HepG2 (cell line): Measurements from ENCODE around the gene NR1I2. TPM values are rescaled to one million over a fixed set of nuclear protein-coding genes. Genes with fewer than 3 reads are reported as not detected.
A peak's percentile ranks its signal among the peaks of the same experiment; 100 is the strongest.

ENCODE experiments used
- ATAC-seq: fragments of 200-7000 bp; cut with Tn5 transposase; 3 replicates; pipeline ENCODE4 v1.9.1; 2020; ENCODE audit warnings: mild to moderate bottlenecking, moderate library complexity
- BruUV-seq: library from RNA; stranded (reverse); fragments of 400-500 nt; replicated peaks from 2 replicates; lab custom pipeline; 2021; lab: Mats Ljungman, UMichigan
- CTCF ChIA-PET: fragments of 300-600 bp; formaldehyde crosslinking; extraction: SDS; loops from one replicate; lab custom pipeline; 2021; ENCODE audit warnings: low total read pairs, inconsistent platforms, low intra/inter-chr PET ratio; lab: Yijun Ruan, JAX
- POLR2A ChIA-PET: fragments of 350-600 bp; sonication (Branson Sonifier 250); formaldehyde crosslinking; loops from one replicate; lab custom pipeline; 2020; ENCODE audit warnings: antibody characterized with exemption, inconsistent platforms; lab: Yijun Ruan, JAX
- DNase-seq: peaks from one replicate; pipeline ENCODE4 v3.0.0-alpha.2; 2015; ENCODE audit warnings: low spot score
- FAIRE-seq: peaks from 3 replicates; lab custom pipeline; 2011; peaks lifted over from hg19 to GRCh38; lab: Jason Lieb, UNC
- H2AFZ ChIP-seq: one replicate; pipeline ENCODE4 v1.6.1; 2011; ENCODE audit warnings: low read length, inconsistent platforms
- H3K27ac ChIP-seq: fragments of 300-600 bp; 3 replicates; pipeline ENCODE4 v1.8.0; 2011; ENCODE audit warnings: mixed run types, mild to moderate bottlenecking, mixed read lengths, low read length, inconsistent platforms; ENCODE audit not compliant: insufficient read depth; ENCODE audit errors: extremely low read length
- H3K27me3 ChIP-seq, 2 experiments: fragments of 200-600 bp in 1 of 2; 2 replicates in 1 of 2; 3 replicates in 1 of 2; pipeline versions ENCODE4 v1.6.0 to v1.8.0; 2011; ENCODE audit warnings: low read length in 2 of 2, mild to moderate bottlenecking in 2 of 2, moderate library complexity in 2 of 2, inconsistent platforms in 1 of 2; ENCODE audit not compliant: insufficient read depth in 2 of 2, control insufficient read depth in 1 of 2
- H3K36me3 ChIP-seq, 2 experiments: fragments of 200-600 bp in 1 of 2; replicated peaks in 1 of 2; 2 replicates in 1 of 2; 3 replicates in 1 of 2; pipeline versions ENCODE4 v1.5.1 to v1.8.0; 2011; ENCODE audit warnings: low read length in 2 of 2, inconsistent platforms in 1 of 2; ENCODE audit not compliant: insufficient read depth in 2 of 2, control insufficient read depth in 1 of 2
- H3K4me1 ChIP-seq: 2 replicates; pipeline ENCODE4 v1.5.1; 2012; ENCODE audit warnings: low read length, inconsistent platforms; ENCODE audit not compliant: insufficient read depth
- H3K4me2 ChIP-seq: 2 replicates; pipeline ENCODE4 v1.6.0; 2011; ENCODE audit warnings: low read depth, low read length, inconsistent platforms
- H3K4me3 ChIP-seq, 3 experiments: fragments of 200-600 bp in 1 of 3; sonication (generic), shearing (Covaris generic) in 1 of 3; replicated peaks in 1 of 3; 2 replicates each; pipeline ENCODE4 v1.5.1; 2011 to 2016; ENCODE audit warnings: low read length in 3 of 3, inconsistent platforms in 2 of 3, low read depth in 2 of 3, mild to moderate bottlenecking in 2 of 3, control low read depth in 1 of 3, mixed read lengths in 1 of 3; ENCODE audit not compliant: insufficient read depth in 1 of 3
- H3K79me2 ChIP-seq: one replicate; pipeline ENCODE4 v1.6.1; 2011; ENCODE audit warnings: low read length, inconsistent platforms; ENCODE audit not compliant: insufficient read depth
- H3K9ac ChIP-seq: 2 replicates; pipeline ENCODE4 v1.6.0; 2011; ENCODE audit warnings: mild to moderate bottlenecking, low read depth, low read length, inconsistent platforms; ENCODE audit not compliant: insufficient read depth
- H3K9me3 ChIP-seq: 2 replicates; pipeline ENCODE4 v1.5.1; 2012; ENCODE audit warnings: mild to moderate bottlenecking, low read length
- H4K20me1 ChIP-seq: 2 replicates; pipeline ENCODE4 v1.6.0; 2011; ENCODE audit warnings: inconsistent platforms, mild to moderate bottlenecking, low read length, moderate library complexity; ENCODE audit not compliant: insufficient read depth
- AHR ChIP-seq: IDR thresholded peaks from 2 replicates; pipeline ENCODE4 v1.6.1; 2018; ENCODE audit warnings: missing genetic modification reagents, missing compliant biosample characterization
- RBM22 ChIP-seq: fragments of 200-400 bp; formaldehyde crosslinking; optimal IDR thresholded peaks from 2 replicates; pipeline ENCODE3; 2017; ENCODE audit warnings: mild to moderate bottlenecking, low read length, moderate library complexity
- TOPORS ChIP-seq: sonication (generic); formaldehyde crosslinking; IDR thresholded peaks from 2 replicates; pipeline ENCODE4 v1.8.0; 2023; ENCODE audit warnings: mild to moderate bottlenecking, missing genetic modification reagents
- ZC3H4 ChIP-seq: sonication (generic); formaldehyde crosslinking; IDR thresholded peaks from 2 replicates; pipeline ENCODE4 v1.4.0; 2020; ENCODE audit warnings: missing genetic modification reagents, borderline replicate concordance
- ZNF124 ChIP-seq: sonication (generic); formaldehyde crosslinking; IDR thresholded peaks from 2 replicates; pipeline ENCODE4 v1.4.0; 2020; ENCODE audit warnings: missing genetic modification reagents
- ZNF224 ChIP-seq: sonication (generic); formaldehyde crosslinking; IDR thresholded peaks from 2 replicates; pipeline ENCODE4 v1.5.0; 2020; ENCODE audit warnings: mild to moderate bottlenecking, missing genetic modification reagents
- ZNF382 ChIP-seq: sonication (generic); formaldehyde crosslinking; IDR thresholded peaks from 2 replicates; pipeline ENCODE4 v1.5.0; 2020; ENCODE audit warnings: missing genetic modification reagents, mild to moderate bottlenecking, borderline replicate concordance
- ZNF580 ChIP-seq: IDR thresholded peaks from 2 replicates; pipeline ENCODE4 v1.6.1; 2016; ENCODE audit warnings: low read depth, borderline replicate concordance
- ZNF597 ChIP-seq: sonication (generic); formaldehyde crosslinking; IDR thresholded peaks from 2 replicates; pipeline ENCODE4 v1.5.0; 2020; ENCODE audit warnings: missing genetic modification reagents
- ZNF607 ChIP-seq: sonication (generic); formaldehyde crosslinking; IDR thresholded peaks from 2 replicates; pipeline ENCODE4 v1.5.1; 2020; ENCODE audit warnings: missing genetic modification reagents, mild to moderate bottlenecking, borderline replicate concordance
- ZNF691 ChIP-seq: sonication (generic); formaldehyde crosslinking; IDR thresholded peaks from 2 replicates; pipeline ENCODE4 v1.4.0; 2020; ENCODE audit warnings: missing genetic modification reagents, low read depth, mild to moderate bottlenecking, borderline replicate concordance
- ZNF879 ChIP-seq: sonication (generic); formaldehyde crosslinking; IDR thresholded peaks from 2 replicates; pipeline ENCODE4 v1.8.1; 2023; ENCODE audit warnings: missing genetic modification reagents
- WGBS: methylation state at CpG from one replicate; pipeline ENCODE4 v1.1.6; 2017; ENCODE audit warnings: low lambda C conversion rate; 5-methylcytosine and 5-hydroxymethylcytosine counted together
- in situ Hi-C: cut with HindIII; loops from 2 replicates; pipeline ENCODE4 v1.10.0; 2017; ENCODE audit warnings: low pct_unique_long_range_greater_than_20kb; ENCODE audit not compliant: extremely low pct_ligation_motif_present
- intact Hi-C: fragments of 100-400 bp; cut with micrococcal nuclease; formaldehyde crosslinking; loops from one replicate; pipeline ENCODE4 v1.10.0; 2022; ENCODE audit not compliant: unreplicated experiment
- polyA plus RNA-seq, 8 experiments: library from polyadenylated mRNA; depleted of rRNA in 3 of 8; stranded (reverse) in 7 of 8; unstranded in 1 of 8; fragments of >200 nt; fragmentation: Illumina TruSeq in 4 of 8; extraction: Trizol in 4 of 8; gene quantifications; 2 replicates each; pipeline versions ENCODE4 v1.2.1 to v1.2.3, GENCODE V29; 2011 to 2016; ENCODE audit warnings: low read depth in 4 of 8, missing spikeins in 1 of 8, mixed read lengths in 1 of 8; ENCODE audit not compliant: insufficient read depth in 1 of 8
- total RNA-seq, 5 experiments: library from RNA; depleted of rRNA; stranded (reverse); fragments of >200 nt; fragmentation: Illumina TruSeq; extraction: Trizol; gene quantifications; 2 replicates each; pipeline ENCODE4 v1.2.3, GENCODE V29; 2016; ENCODE audit warnings: low read depth in 1 of 5

The NR1I2 gene
- total and polyA plus RNA-seq, 2 of the 13 experiments (the other 11 are each of a cell fraction or from before 2014, with no cell fraction given), result 8.8 to 13.4 TPM

GRCh38 chr3:119826711-119827608 lies 45.1 kb downstream of the NR1I2 start:
- Histone ChIP-seq H3K4me1 (peaks cover 28% of the 10 kb centered on the region), H3K36me3 (peaks cover 1 to 6% of the 10 kb centered on the region in 2 experiments; a peak in 2 of 5 replicates), H2AFZ (no peak overlapping the region), H3K4me2 (no peak overlapping the region), H3K9ac (no peak overlapping the region), H3K79me2 (no peaks in the 10 kb centered on the region), H3K9me3 (no peaks in the 10 kb centered on the region), H3K4me3 (no peak overlapping the region), H3K27me3 (no peaks in the 10 kb centered on the region), H4K20me1 (no peaks in the 10 kb centered on the region), H3K27ac (peak overlapping the region; percentile 55)
- DNase-seq (no peak), ATAC-seq (no peak), FAIRE-seq (no peak)
- intact Hi-C loops (no loop called here), in situ Hi-C loops (no loop called here)
- TF ChIP-seq TOPORS (no peak), RBM22 (peak; percentile 25)
- 95% methylated on average over 7 of the region's 7 CpGs for WGBS
- CTCF ChIA-PET, result no interaction called here
- POLR2A ChIA-PET, result no interaction called here
- BruUV-seq, result no TSS peak

- Histone ChIP-seq H3K27me3 (no peaks in the 10 kb centered on the region), H3K9me3 (no peaks in the 10 kb centered on the region), H3K9ac (no peak overlapping the region), H4K20me1 (no peaks in the 10 kb centered on the region), H3K4me1 (peaks cover 28% of the 10 kb centered on the region), H3K4me2 (no peak overlapping the region), H3K27ac (no peak overlapping the region), H3K4me3 (no peak overlapping the region), H3K79me2 (no peaks in the 10 kb centered on the region), H2AFZ (no peak overlapping the region), H3K36me3 (peaks cover 0 to 6% of the 10 kb centered on the region in 2 experiments; a peak in 1 of 5 replicates)
- no peak for FAIRE-seq
- 98% methylated on average over 2 of the region's 2 CpGs for WGBS
- intact Hi-C loops, result no loop called here
- ChIA-PET CTCF (no interaction called here), POLR2A (interaction anchor here (1.2 kb wide), 1 partner anchor 34 kb away, joined by 3 read pairs; no protein-coding TSS in a partner anchor)
- BruUV-seq, result no TSS peak
- DNase-seq, result no peak
- in situ Hi-C loops, result no loop called here
- ATAC-seq, result no peak
- TF ChIP-seq ZNF124 (CRISPR knock-in tag) (no peak), ZNF607 (no peak), AHR (CRISPR knock-in tag) (no peak), ZNF691 (no peak), ZNF382 (CRISPR knock-in tag) (no peak), ZC3H4 (CRISPR knock-in tag) (no peak), ZNF580 (CRISPR knock-in tag) (no peak), ZNF879 (CRISPR knock-in tag) (no peak), ZNF597 (no peak), ZNF224 (CRISPR knock-in tag) (no peak)
These were observed 47.5 kb downstream of the NR1I2 start for GRCh38 chr3:119829420-119829819.
